Left renal cortex interstitium (tissue), 4 donors: ENCODE results near the gene RELN. TPM values are rescaled to one million over a fixed set of nuclear protein-coding genes. Genes with fewer than 3 reads are reported as not detected.

Experiments
- DNase-seq, 4 donors: peaks; one replicate each; pipeline ENCODE4 v3.0.0-alpha.2; 2013; ENCODE audit warnings: low read depth in 4 of 4, low spot score in 2 of 4, missing footprints in 1 of 4
- polyA plus RNA-seq, 4 donors: library from polyadenylated mRNA; unstranded; fragments of 120-200 nt; gene quantifications; one replicate each; pipeline ENCODE4 v1.2.1, GENCODE V29; 2013; ENCODE audit not compliant: insufficient read length in 4 of 4

Gene RELN
- polyA plus RNA-seq, 4 donors: 8.3 to 20.0 (median 13.4) TPM

- DNase-seq: no peak
Observed at GRCh38 chr7:103445228-103446048, 544.0 kb downstream of the RELN start.

DNA sequence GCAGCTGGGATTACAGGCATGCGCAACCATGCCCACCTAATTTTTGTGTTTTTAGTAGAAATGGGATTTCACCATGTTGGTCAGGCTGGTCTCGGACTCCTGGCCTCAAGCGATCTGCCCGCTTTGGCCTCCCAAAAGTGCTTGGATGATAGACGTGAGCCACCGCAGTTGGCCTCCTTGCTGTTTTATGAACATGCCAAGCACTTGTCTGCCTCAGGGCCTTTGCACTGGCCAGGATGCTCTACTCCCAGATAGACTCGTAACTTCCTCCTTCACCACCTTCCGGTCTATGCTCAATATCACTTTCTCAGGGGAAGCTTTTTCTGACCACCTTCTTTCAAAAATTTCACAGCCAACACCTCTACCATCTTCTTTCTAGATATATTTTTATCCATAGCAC, 549.8 kb downstream of the RELN start:
- DNase-seq: no peak

GRCh38 chr7:103437623-103438022, 551.8 kb downstream of the RELN start:
- no peak for DNase-seq

DNA sequence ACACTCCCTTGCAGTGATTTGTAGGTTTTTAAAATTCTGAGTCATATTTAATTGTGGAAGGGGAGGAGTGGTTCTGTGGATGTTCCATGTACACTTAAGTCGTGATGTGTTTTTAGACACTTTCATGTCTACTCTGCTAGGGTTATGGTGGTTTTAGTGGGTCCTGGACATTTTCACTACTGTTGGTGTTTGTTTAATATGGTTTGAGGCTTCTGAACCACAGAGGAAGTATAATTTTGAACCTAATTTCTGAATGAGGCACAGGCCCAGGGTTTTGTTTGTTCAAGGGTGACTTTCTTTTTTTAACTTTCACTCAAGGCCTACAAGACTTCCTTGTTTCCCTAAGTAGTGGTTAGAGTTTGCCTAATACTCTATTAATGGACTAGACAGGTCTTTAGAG, 556.7 kb downstream of the RELN start:
- no peak for DNase-seq

GRCh38 chr7:103425177-103425576, 564.3 kb downstream of the RELN start:
- DNase-seq: no peak

- no peak for DNase-seq
Observed at GRCh38 chr7:103423467-103424179, 565.8 kb downstream of the RELN start.

Other genes starting within 250 kb of the RELN start
- gene ORC5, start 218.4 kb upstream of the RELN start, polyA plus RNA-seq: 10 to 100 TPM; 24.1 to 28.4 (median 25.6) TPM